WTC11 (cell line): ENCODE measurements around the gene CNTNAP2. TPM values are rescaled to one million over a fixed set of nuclear protein-coding genes. Genes with fewer than 3 reads are reported as not detected.

Experiments used
- ATAC-seq: fragments of 200-7000 bp; cut with Tn5 transposase; 2 replicates; pipeline ENCODE4 v1.10.0; 2021; ENCODE audit warnings: mild to moderate bottlenecking, moderate library complexity
- CTCF ChIA-PET: fragments of 300-600 bp; sonication (Branson Sonifier 250); formaldehyde crosslinking; loops from one replicate; lab custom pipeline; 2021; ENCODE audit warnings: antibody characterized with exemption; lab: Charles Lee
- POLR2A ChIA-PET: fragments of 350-600 bp; sonication (Branson Sonifier 250); formaldehyde crosslinking; loops from one replicate; lab custom pipeline; 2021; ENCODE audit warnings: antibody characterized with exemption; lab: Charles Lee
- DNase-seq: peaks from one replicate; pipeline ENCODE4 v3.0.0; 2021; ENCODE audit warnings: low spot score
- H3K27ac Mint-ChIP-seq: 2 replicates; pipeline ENCODE4 v1.8.0; 2021; ENCODE audit warnings: mixed read lengths
- H3K27me3 Mint-ChIP-seq: 2 replicates; pipeline ENCODE4 v1.8.0; 2021; ENCODE audit warnings: low read depth, mild to moderate bottlenecking, moderate library complexity, mixed read lengths
- H3K36me3 Mint-ChIP-seq: 2 replicates; pipeline ENCODE4 v1.8.0; 2021; ENCODE audit warnings: mixed read lengths
- H3K4me1 Mint-ChIP-seq: 2 replicates; pipeline ENCODE4 v1.8.0; 2022; ENCODE audit warnings: mixed read lengths
- H3K4me3 Mint-ChIP-seq: 2 replicates; pipeline ENCODE4 v1.8.0; 2021; ENCODE audit warnings: mild to moderate bottlenecking, moderate library complexity, mixed read lengths
- H3K9me3 Mint-ChIP-seq: 2 replicates; pipeline ENCODE4 v1.8.0; 2021; ENCODE audit warnings: mixed read lengths
- ATF1 ChIP-seq: sonication (generic); formaldehyde crosslinking; IDR thresholded peaks from 2 replicates; pipeline ENCODE4 v1.8.1; 2023; ENCODE audit warnings: mild to moderate bottlenecking, moderate library complexity, missing genetic modification reagents
- ETV6 ChIP-seq: sonication (generic); formaldehyde crosslinking; IDR thresholded peaks from 2 replicates; pipeline ENCODE4 v1.8.1; 2022; ENCODE audit warnings: mild to moderate bottlenecking, missing genetic modification reagents
- GRHL2 ChIP-seq: fragments of 250-450 bp; sonication (Bioruptor Pico); IDR thresholded peaks from 2 replicates; pipeline ENCODE4 v1.8.0; 2022; ENCODE audit warnings: mild to moderate bottlenecking, moderate library complexity; ENCODE audit not compliant: insufficient replicate concordance, severe bottlenecking
- GTF2I ChIP-seq: fragments of 250-450 bp; sonication (Bioruptor Pico); conservative IDR thresholded peaks from 2 replicates; pipeline ENCODE4 v1.4.0; 2021; ENCODE audit warnings: mild to moderate bottlenecking
- IRF2 ChIP-seq: sonication (generic); formaldehyde crosslinking; IDR thresholded peaks from 2 replicates; pipeline ENCODE4 v1.8.0; 2022; ENCODE audit warnings: low read depth, missing genetic modification reagents, borderline replicate concordance
- KAT7 ChIP-seq: sonication (generic); formaldehyde crosslinking; IDR thresholded peaks from 2 replicates; pipeline ENCODE4 v1.8.1; 2023; ENCODE audit warnings: missing genetic modification reagents, mild to moderate bottlenecking, borderline replicate concordance
- MYBL2 ChIP-seq: sonication (generic); formaldehyde crosslinking; IDR thresholded peaks from 2 replicates; pipeline ENCODE4 v1.8.1; 2023; ENCODE audit warnings: mild to moderate bottlenecking, moderate library complexity, missing genetic modification reagents
- PRRX2 ChIP-seq: fragments of 250-450 bp; sonication (Bioruptor Pico); IDR thresholded peaks from 2 replicates; pipeline ENCODE4 v1.8.0; 2021; ENCODE audit warnings: mild to moderate bottlenecking
- RELA ChIP-seq: sonication (generic); formaldehyde crosslinking; IDR thresholded peaks from 2 replicates; pipeline ENCODE4 v1.8.1; 2022; ENCODE audit warnings: missing genetic modification reagents, mild to moderate bottlenecking, borderline replicate concordance
- TCF7 ChIP-seq: sonication (generic); formaldehyde crosslinking; IDR thresholded peaks from 2 replicates; pipeline ENCODE4 v1.8.0; 2022; ENCODE audit warnings: mild to moderate bottlenecking, low read depth, missing genetic modification reagents, moderate library complexity
- TEAD1 ChIP-seq: sonication (generic); formaldehyde crosslinking; IDR thresholded peaks from 2 replicates; pipeline ENCODE4 v1.8.0; 2022; ENCODE audit warnings: mild to moderate bottlenecking, missing genetic modification reagents
- TEAD4 ChIP-seq: sonication (generic); formaldehyde crosslinking; IDR thresholded peaks from 2 replicates; pipeline ENCODE4 v1.8.0; 2022; ENCODE audit warnings: mild to moderate bottlenecking, missing genetic modification reagents
- ZNF138 ChIP-seq: sonication (generic); formaldehyde crosslinking; conservative IDR thresholded peaks from 2 replicates; pipeline ENCODE4 v1.8.1; 2022; ENCODE audit warnings: mild to moderate bottlenecking, moderate library complexity, missing genetic modification reagents
- ZNF423 ChIP-seq: fragments of 250-450 bp; sonication (Bioruptor Pico); IDR thresholded peaks from 2 replicates; pipeline ENCODE4 v2.1.2; 2022; ENCODE audit warnings: mild to moderate bottlenecking, moderate library complexity
- total RNA-seq: library from RNA; stranded (reverse); gene quantifications from 3 replicates; pipeline ENCODE4 v1.2.3, GENCODE V29; 2021
- TF ChIP-seq, protein P1 (sequence below): fragments of 250-450 bp; sonication (Bioruptor Pico); IDR thresholded peaks from 2 replicates; pipeline ENCODE4 v1.9.0; 2021; ENCODE audit warnings: mild to moderate bottlenecking
- TF ChIP-seq, protein P2 (sequence below): sonication (generic); formaldehyde crosslinking; IDR thresholded peaks from 2 replicates; pipeline ENCODE4 v1.8.0; 2023; ENCODE audit warnings: missing genetic modification reagents, mild to moderate bottlenecking, borderline replicate concordance
- TF ChIP-seq, protein P3 (sequence below): sonication (generic); formaldehyde crosslinking; IDR thresholded peaks from 2 replicates; pipeline ENCODE4 v1.8.1; 2023; ENCODE audit warnings: mild to moderate bottlenecking, missing genetic modification reagents

The CNTNAP2 gene
- total RNA-seq, 1 experiment from 2014 or later: 63.8 TPM

DNA sequence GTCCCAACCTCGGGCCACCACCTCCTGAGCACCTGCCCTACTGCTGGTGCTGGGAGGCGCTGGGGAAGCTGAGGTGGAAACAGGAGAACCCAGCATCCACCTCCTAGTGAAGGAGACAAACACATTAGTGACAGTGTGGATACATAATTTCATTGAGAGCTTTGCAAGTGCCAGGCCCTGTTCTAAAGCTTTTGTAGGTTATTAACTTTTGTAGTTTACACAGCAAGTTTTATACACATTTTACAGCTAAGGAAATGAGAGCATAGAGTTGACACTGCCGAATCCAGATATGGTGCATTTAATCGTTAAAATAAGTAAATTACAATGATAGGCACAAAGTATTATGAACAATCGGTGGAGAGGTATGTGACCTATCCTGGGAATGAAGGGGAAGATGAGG lies 2007.9 kb downstream of the CNTNAP2 start:
- H3K36me3 Mint-ChIP-seq: no peaks in the 10 kb centered on the region
- H3K27me3 Mint-ChIP-seq: no peaks in the 10 kb centered on the region
- TF ChIP-seq ZNF423 (CRISPR knock-in tag): no peak
- no peak for TF ChIP-seq IRF2
- TF ChIP-seq TEAD4 (CRISPR knock-in tag): no peak
- TF ChIP-seq, protein P1, sequence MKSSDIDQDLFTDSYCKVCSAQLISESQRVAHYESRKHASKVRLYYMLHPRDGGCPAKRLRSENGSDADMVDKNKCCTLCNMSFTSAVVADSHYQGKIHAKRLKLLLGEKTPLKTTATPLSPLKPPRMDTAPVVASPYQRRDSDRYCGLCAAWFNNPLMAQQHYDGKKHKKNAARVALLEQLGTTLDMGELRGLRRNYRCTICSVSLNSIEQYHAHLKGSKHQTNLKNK: no peak
- TF ChIP-seq PRRX2: no peak
- TF ChIP-seq RELA (CRISPR knock-in tag): no peak
- TF ChIP-seq TCF7 (CRISPR knock-in tag): no peak
- TF ChIP-seq, protein P2, sequence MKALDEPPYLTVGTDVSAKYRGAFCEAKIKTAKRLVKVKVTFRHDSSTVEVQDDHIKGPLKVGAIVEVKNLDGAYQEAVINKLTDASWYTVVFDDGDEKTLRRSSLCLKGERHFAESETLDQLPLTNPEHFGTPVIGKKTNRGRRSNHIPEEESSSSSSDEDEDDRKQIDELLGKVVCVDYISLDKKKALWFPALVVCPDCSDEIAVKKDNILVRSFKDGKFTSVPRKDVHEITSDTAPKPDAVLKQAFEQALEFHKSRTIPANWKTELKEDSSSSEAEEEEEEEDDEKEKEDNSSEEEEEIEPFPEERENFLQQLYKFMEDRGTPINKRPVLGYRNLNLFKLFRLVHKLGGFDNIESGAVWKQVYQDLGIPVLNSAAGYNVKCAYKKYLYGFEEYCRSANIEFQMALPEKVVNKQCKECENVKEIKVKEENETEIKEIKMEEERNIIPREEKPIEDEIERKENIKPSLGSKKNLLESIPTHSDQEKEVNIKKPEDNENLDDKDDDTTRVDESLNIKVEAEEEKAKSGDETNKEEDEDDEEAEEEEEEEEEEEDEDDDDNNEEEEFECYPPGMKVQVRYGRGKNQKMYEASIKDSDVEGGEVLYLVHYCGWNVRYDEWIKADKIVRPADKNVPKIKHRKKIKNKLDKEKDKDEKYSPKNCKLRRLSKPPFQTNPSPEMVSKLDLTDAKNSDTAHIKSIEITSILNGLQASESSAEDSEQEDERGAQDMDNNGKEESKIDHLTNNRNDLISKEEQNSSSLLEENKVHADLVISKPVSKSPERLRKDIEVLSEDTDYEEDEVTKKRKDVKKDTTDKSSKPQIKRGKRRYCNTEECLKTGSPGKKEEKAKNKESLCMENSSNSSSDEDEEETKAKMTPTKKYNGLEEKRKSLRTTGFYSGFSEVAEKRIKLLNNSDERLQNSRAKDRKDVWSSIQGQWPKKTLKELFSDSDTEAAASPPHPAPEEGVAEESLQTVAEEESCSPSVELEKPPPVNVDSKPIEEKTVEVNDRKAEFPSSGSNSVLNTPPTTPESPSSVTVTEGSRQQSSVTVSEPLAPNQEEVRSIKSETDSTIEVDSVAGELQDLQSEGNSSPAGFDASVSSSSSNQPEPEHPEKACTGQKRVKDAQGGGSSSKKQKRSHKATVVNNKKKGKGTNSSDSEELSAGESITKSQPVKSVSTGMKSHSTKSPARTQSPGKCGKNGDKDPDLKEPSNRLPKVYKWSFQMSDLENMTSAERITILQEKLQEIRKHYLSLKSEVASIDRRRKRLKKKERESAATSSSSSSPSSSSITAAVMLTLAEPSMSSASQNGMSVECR (CRISPR knock-in tag): no peak
- no peak for TF ChIP-seq ETV6
- TF ChIP-seq, all 79 proteins: peak for 0
- Mint-ChIP-seq H3K27ac (no peak overlapping the region), H3K9me3 (peaks cover 7% of the 10 kb centered on the region; the same call in 1 of the 2 replicates), H3K4me1 (peaks cover 14% of the 10 kb centered on the region), H3K4me3 (no peak overlapping the region)
- DNase-seq: no peak
- ChIA-PET POLR2A (no interaction called here), CTCF (no interaction called here)
- ATAC-seq: no peak

DNA sequence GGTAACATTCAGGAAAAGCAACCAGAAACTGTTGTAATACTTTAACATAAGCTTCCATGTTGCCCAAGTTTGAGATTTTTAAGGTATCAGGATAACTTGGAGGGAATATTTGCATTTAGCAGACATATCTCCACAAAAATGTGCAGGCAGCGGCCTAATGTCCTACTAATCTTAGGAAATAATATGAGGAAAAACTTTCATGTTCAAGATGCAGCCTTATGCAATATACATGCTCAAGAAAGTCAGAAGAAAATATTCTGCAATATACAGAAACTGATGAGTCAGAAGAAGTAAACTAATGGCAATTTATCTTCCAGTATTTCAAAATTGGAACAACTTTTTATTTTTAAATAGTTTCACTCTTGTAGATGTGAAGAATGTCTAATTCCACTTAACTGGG lies 2010.8 kb downstream of the CNTNAP2 start:
- H3K36me3 Mint-ChIP-seq: no peaks in the 10 kb centered on the region
- H3K9me3 Mint-ChIP-seq: peaks cover 7% of the 10 kb centered on the region; the same call in 1 of the 2 replicates
- ATAC-seq: no peak
- peaks cover 15% of the 10 kb centered on the region for H3K4me1 Mint-ChIP-seq
- CTCF ChIA-PET: no interaction called here
- no peak overlapping the region for H3K4me3 Mint-ChIP-seq
- no peak overlapping the region for H3K27ac Mint-ChIP-seq
- no peak for DNase-seq
- TF ChIP-seq GRHL2 (no peak), KAT7 (CRISPR knock-in tag) (no peak), ZNF423 (CRISPR knock-in tag) (no peak), MYBL2 (no peak), ATF1 (CRISPR knock-in tag) (no peak), RELA (CRISPR knock-in tag) (no peak), ZNF138 (no peak), TEAD1 (CRISPR knock-in tag) (no peak), GTF2I (no peak)
- TF ChIP-seq, protein P2 (CRISPR knock-in tag): no peak
- TF ChIP-seq, protein P3, sequence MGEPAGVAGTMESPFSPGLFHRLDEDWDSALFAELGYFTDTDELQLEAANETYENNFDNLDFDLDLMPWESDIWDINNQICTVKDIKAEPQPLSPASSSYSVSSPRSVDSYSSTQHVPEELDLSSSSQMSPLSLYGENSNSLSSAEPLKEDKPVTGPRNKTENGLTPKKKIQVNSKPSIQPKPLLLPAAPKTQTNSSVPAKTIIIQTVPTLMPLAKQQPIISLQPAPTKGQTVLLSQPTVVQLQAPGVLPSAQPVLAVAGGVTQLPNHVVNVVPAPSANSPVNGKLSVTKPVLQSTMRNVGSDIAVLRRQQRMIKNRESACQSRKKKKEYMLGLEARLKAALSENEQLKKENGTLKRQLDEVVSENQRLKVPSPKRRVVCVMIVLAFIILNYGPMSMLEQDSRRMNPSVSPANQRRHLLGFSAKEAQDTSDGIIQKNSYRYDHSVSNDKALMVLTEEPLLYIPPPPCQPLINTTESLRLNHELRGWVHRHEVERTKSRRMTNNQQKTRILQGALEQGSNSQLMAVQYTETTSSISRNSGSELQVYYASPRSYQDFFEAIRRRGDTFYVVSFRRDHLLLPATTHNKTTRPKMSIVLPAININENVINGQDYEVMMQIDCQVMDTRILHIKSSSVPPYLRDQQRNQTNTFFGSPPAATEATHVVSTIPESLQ (CRISPR knock-in tag): no peak
- POLR2A ChIA-PET: no interaction called here
- H3K27me3 Mint-ChIP-seq: no peaks in the 10 kb centered on the region
